ENCODE measurements around the gene PPP2R2C. TPM values are rescaled to one million over a fixed set of nuclear protein-coding genes. Genes with fewer than 3 reads are reported as not detected.

PPP2R2C gene
- total RNA-seq, 6 experiments from 2014 or later = 0.12 to 0.27 TPM; not detected in 4

GRCh38 chr4:6272863-6273660, 199.4 kb downstream of the PPP2R2C start:
- Histone ChIP-seq H3K9me3 (no peaks in the 10 kb centered on the region), H3K4me1 (peaks cover 0 to 15% (median 2%) of the 10 kb centered on the region in 4 donors), H3K27ac (no peak overlapping the region), H3K4me3 (no peak overlapping the region), H3K27me3 (no peaks in the 10 kb centered on the region), H3K36me3 (no peaks in the 10 kb centered on the region)
- no peak for TF ChIP-seq CTCF (IDR thresholded peaks at IDR 0.05)
- no peak for TF ChIP-seq POLR2A (IDR thresholded peaks at IDR 0.05)
- intact Hi-C loops (cut with DNase I) = no loop called here
- no peak for ATAC-seq
- 64% methylated on average over 10 of the region's 15 CpGs for WGBS (ENCODE audit: insufficient coverage, low coverage, low lambda C conversion rate, missing lambda C conversion rate)
- DNase-seq = no peak

- intact Hi-C loops (cut with DNase I) = no loop called here
- Histone ChIP-seq H3K27ac (no peak overlapping the region), H3K9me3 (no peaks in the 10 kb centered on the region), H3K4me1 (peaks cover 0 to 15% (median 2%) of the 10 kb centered on the region in 4 donors), H3K36me3 (no peaks in the 10 kb centered on the region), H3K27me3 (no peaks in the 10 kb centered on the region), H3K4me3 (no peak overlapping the region)
- DNase-seq = peak in 2 of 3 donors; percentile 59 to 80
- TF ChIP-seq POLR2A (IDR thresholded peaks at IDR 0.05) (no peak), CTCF (IDR thresholded peaks at IDR 0.05) (no peak)
- 33% methylated on average over 1 of the region's 15 CpGs for WGBS (ENCODE audit: insufficient coverage, low coverage, low lambda C conversion rate, missing lambda C conversion rate)
- peak in 2 of 4 donors; percentile 6 to 50 for ATAC-seq
Observed at GRCh38 chr4:6271701-6272465, 200.5 kb downstream of the PPP2R2C start.

GRCh38 chr4:6271206-6271605, 201.2 kb downstream of the PPP2R2C start:
- ATAC-seq (no peak), DNase-seq (no peak)
- Histone ChIP-seq H3K27ac (no peak overlapping the region), H3K9me3 (no peaks in the 10 kb centered on the region), H3K4me1 (peaks cover 0 to 15% (median 2%) of the 10 kb centered on the region in 4 donors), H3K36me3 (no peaks in the 10 kb centered on the region), H3K27me3 (no peaks in the 10 kb centered on the region), H3K4me3 (peak overlapping the region in 1 of 3 donors; percentile 94)
- no peak for TF ChIP-seq CTCF (IDR thresholded peaks at IDR 0.05)
- no peak for TF ChIP-seq POLR2A (IDR thresholded peaks at IDR 0.05)
- WGBS (ENCODE audit: insufficient coverage, low coverage, low lambda C conversion rate, missing lambda C conversion rate) = 100% methylated on average over 1 of the region's 9 CpGs
- intact Hi-C loops (cut with DNase I) = no loop called here

GRCh38 chr4:6270636-6271121, 201.7 kb downstream of the PPP2R2C start:
- no peaks in the 10 kb centered on the region for H3K36me3 ChIP-seq
- ATAC-seq (no peak), DNase-seq (no peak)
- peaks cover 0 to 15% (median 2%) of the 10 kb centered on the region in 4 donors for H3K4me1 ChIP-seq
- WGBS (ENCODE audit: insufficient coverage, low coverage, low lambda C conversion rate, missing lambda C conversion rate) = 0% methylated on average over 3 of the region's 8 CpGs
- no peaks in the 10 kb centered on the region for H3K27me3 ChIP-seq
- H3K4me3 ChIP-seq = peak overlapping the region; percentile 94 to 99 (median 97)
- H3K27ac ChIP-seq = no peak overlapping the region
- intact Hi-C loops (cut with DNase I) = no loop called here
- no peaks in the 10 kb centered on the region for H3K9me3 ChIP-seq
- no peak for TF ChIP-seq CTCF (IDR thresholded peaks at IDR 0.05)
- TF ChIP-seq POLR2A (IDR thresholded peaks at IDR 0.05) = no peak

Other genes with a start within 250 kb of the PPP2R2C start
- 10 to 100 TPM; 11.3 to 19.7 (median 15.9) TPM for gene WFS1, start 202.8 kb downstream of the PPP2R2C start, total RNA-seq
- 10 to 100 TPM; 22.3 to 34.1 (median 27.5) TPM for gene MAN2B2, start 102.6 kb upstream of the PPP2R2C start, total RNA-seq
- 100 to 1,000 TPM; 103 to 166 (median 129) TPM for gene MRFAP1, start 168.1 kb upstream of the PPP2R2C start, total RNA-seq
- 1 to 10 TPM in 4 of 6 experiments, under 1 TPM in 2; 0.59 to 6.3 (median 2.7) TPM for gene S100P, start 221.3 kb upstream of the PPP2R2C start, total RNA-seq
- 10 to 100 TPM; 18.9 to 30.7 (median 28.4) TPM for gene MRFAP1L1, start 237.3 kb upstream of the PPP2R2C start, total RNA-seq
- gene BLOC1S4, start 243.6 kb upstream of the PPP2R2C start, total RNA-seq = 1 to 10 TPM; 3.0 to 9.9 (median 6.6) TPM

All from right lobe of liver (tissue), 6 donors.